ENCODE results near the gene SLX9.
A peak's percentile ranks its signal among the peaks of the same experiment; 100 is the strongest.

SLX9 gene

GRCh38 chr21:45003331-45004058, 63.7 kb downstream of the SLX9 start:
- DNase-seq (ENCODE audit: low spot score): no peak

- DNase-seq (ENCODE audit: low spot score): no peak
Observed at GRCh38 chr21:45004059-45004422, 64.2 kb downstream of the SLX9 start.

GRCh38 chr21:45004481-45005247, 64.8 kb downstream of the SLX9 start:
- peak; percentile 44 for DNase-seq (ENCODE audit: low spot score)

DNA sequence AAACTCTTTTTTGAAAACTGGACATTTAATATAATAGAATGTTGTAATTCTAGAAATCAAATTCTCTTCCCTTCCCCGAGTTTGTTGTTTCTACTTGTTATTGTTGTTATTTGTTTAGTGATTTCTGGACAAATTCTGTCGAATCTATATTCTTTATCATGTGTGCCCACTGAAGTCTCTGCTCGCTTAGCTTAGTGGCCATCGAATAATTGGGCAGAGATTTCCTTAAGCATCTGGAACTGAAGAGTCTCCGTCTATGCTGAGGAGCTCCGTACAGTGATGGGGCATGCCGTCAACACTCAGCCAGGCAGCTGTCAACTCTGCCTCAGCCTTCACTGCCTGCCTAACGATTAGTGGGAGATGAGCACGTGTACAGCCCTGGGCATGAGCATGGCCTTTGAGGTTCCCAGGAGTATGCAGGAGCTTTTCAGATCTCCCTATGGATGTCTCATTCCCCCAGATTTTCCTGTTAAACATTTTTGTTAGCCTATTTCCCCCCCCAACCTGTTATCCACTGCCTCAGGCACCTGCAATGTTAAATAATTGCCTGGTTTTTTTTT, 66.8 kb downstream of the SLX9 start:
- no peak for DNase-seq (ENCODE audit: low spot score)

- DNase-seq (ENCODE audit: low spot score): no peak
Observed at GRCh38 chr21:45009616-45010015, 69.8 kb downstream of the SLX9 start.

DNA sequence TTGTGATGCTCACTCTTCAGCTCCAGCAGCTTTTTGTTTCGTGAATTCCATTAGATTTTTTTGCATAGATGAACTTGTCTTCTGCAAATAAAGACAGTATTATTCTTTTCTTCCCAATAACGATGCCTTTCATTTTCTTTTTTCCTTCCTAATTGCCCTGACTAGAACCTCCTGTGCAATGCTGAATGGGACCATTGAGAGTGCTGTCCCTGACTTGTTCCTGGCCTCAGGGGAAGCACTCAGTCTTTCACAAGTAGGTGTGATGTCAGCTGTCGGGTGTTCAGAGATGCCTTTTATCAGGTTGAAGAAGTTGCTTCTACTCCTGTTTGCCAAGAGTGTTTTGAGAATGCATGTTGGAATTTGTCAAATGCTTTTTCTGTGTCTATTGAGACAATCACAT, 70.3 kb downstream of the SLX9 start:
- no peak for DNase-seq (ENCODE audit: low spot score)

GRCh38 chr21:45010860-45011259, 71.0 kb downstream of the SLX9 start:
- DNase-seq (ENCODE audit: low spot score): no peak

- no peak for DNase-seq (ENCODE audit: low spot score)
Observed at GRCh38 chr21:45011426-45011825, 71.6 kb downstream of the SLX9 start.

DNA sequence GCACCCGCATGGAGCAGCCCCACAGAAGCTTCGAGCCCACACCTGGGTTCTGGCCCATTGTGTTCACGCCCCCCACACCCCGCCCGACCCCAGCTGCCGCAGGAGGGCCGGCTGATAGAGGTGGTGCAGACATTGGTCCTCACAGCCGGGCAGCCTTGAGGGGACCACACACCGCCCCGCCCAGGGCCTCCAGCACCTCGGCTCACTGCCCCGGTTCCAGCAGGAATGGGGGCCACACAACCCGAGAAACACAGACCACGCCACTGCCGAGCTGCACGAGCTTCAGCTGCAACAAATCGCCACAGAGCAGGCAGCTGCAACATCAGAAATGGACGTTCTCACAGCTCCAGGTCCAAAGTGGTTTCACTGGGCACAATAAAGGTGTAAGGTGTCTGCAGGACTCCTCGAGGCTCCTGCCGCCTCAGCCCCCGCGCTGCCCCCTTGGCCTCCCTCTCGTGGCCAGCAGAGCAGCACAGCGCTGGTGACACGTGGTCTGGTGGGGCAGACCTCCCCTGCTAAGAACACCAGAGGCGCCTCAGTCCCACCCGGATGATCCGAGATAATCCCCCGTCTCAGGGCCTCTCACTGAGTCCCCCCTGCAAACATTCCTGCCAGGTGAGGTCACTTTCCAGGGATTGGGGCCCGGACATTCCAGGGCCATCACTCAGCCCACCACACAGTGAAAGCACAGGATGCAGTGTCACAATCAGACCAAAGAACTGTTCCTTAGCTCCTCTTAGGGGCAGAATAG, 72.3 kb downstream of the SLX9 start:
- DNase-seq (ENCODE audit: low spot score): peak; percentile 98

- DNase-seq (ENCODE audit: low spot score): no peak
Observed at GRCh38 chr21:45012662-45013259, 72.9 kb downstream of the SLX9 start.

DNA sequence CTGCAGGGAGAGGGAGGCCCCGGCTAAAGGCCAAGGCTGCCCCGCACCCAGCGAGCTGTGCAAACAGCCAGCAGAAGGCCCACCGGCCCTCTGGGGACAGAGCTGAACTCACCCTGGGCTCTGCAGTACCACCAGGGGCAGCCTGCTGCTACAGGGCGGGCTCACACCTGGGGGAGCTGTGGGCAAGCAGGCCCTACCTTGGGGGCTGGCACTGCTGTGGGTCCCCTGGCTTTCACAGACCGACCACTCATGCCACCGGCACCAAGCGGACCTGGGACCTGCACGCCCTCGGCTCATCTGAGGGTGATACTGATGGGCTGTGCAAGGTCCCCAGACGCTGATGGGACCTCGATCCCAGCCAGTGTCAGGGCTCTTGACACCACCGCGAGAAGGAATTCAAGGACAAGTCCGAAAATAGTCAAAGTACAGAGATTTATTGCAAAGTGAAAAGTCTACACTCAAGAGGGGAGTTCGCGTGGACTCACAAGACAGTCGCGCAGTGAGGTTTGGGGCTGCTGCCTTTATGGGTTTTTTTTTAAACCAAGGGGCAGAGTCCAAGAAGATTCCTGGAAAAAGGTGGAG, 73.5 kb downstream of the SLX9 start:
- no peak for DNase-seq (ENCODE audit: low spot score)

DNA sequence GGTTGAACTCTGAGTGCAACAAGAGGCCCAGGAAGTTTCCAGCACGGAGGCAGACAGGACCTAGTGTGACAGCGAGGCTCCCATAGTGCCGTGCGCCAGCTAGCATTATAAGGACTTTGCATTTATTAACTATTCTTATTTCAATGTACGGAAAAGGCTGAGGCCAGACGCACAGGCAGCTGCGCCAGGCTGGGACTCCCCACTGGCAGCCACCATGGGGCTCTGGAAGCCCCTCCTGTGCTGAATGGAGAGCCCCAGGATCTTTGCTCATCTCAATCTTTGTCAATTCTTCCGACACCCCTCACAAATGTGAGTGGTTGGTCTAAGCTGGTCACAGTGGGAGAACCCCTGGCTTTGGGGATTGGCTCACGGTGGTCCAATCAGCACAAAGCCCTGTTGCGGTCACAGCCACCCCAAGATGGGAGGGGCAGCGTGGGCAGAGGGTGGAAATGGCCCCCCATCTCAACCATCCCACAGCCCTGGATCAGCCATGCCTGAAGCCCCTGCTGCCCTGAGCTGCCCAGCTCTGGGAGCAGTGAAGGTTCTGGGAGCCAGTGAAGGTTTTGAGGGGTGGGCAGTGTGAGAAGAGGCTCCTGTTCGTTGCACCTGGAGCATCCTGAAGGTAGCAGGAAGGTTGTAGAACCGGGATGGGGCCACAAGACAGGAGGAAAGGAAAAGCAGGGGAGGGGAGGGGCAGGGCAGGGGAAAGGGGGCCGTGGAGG, 75.1 kb downstream of the SLX9 start:
- DNase-seq (ENCODE audit: low spot score): no peak

DNA sequence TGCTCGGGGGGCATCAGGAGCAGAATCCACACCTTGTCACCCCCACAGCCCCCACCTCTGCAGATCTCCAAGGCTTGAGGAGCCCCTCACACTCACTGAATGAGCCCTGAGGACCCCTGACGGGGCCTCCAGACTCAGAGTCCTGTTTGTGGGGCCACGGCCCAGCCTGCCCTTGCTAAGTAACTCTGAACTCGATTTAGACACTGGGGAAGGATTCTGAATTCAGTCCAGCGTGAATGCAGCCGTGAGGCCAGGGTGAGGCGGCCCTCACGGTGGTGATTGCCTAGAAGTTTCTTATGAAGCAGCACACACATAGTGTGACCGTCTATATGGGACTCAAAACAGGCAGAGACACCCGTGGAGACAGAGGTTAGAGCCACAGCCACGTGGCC, 75.6 kb downstream of the SLX9 start:
- DNase-seq (ENCODE audit: low spot score): no peak

DNA sequence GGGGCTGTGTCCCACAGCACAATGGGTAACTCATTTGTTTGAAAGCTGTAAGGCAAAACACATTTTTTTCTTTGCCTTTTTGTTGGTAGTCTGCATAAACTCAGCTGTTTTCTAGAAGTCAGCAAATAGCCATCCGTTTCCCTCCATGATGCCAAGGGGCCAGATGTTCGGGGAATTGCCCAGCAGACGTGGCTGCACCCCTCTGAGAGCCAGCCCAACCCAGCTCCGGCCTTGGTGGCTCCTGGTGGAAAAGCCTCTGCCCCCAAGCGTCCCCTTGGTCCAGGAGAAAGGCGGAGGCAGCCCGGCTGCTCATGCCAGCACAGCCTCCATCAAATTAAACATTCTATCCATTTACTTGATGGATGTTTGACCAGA, 76.2 kb downstream of the SLX9 start:
- DNase-seq (ENCODE audit: low spot score): no peak

DNA sequence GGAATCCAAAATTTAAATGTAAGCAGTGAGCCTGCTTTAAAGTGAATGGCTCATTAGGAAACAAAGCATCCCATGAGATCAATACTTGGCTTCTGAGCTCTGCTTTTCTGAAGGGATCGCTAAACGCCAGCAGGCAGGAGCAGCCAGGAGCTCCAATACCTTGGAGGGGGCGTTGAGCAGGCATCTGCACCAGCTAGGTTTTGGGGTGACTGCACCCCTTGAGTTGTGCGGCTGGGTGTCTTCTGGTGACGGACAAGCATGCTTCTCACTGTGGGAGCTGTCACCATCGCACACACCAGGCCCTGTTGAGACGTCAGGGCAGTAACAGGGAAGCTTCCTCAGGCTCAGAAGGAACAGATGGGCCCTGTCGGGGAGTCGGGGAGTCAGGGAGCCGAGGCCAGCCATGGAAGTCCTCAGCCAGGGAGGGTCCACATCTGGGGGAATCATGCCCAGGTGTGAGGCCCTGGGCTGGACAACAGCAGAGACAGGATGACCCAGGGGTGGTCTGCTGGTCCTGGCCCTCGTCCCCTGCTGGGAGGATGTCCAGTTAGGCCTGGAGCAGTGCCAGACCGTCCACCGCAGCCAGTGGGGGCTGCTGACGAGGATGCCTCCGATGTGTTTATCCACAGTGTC, 76.7 kb downstream of the SLX9 start:
- no peak for DNase-seq (ENCODE audit: low spot score)

GRCh38 chr21:45017039-45017960, 77.5 kb downstream of the SLX9 start:
- DNase-seq (ENCODE audit: low spot score): no peak

GRCh38 chr21:45018131-45019075, 78.6 kb downstream of the SLX9 start:
- DNase-seq (ENCODE audit: low spot score): no peak

GRCh38 chr21:45019076-45019886, 79.5 kb downstream of the SLX9 start:
- no peak for DNase-seq (ENCODE audit: low spot score)
